ENCODE data around the gene VSX2.
A peak's percentile ranks its signal among the peaks of the same experiment; 100 is the strongest.

Gene VSX2
- 0 reads per million in 4 donors for total RNA-seq

GRCh38 chr14:74238974-74239847 is at the start of gene VSX2:
VSX2 (plus strand) TSS chr14:74239449; CDS start chr14:74239562, 113 bp downstream.
- no peak for DNase-seq

- DNase-seq = no peak
These were observed 48.2 kb upstream of the VSX2 start for GRCh38 chr14:74190927-74191575.

- DNase-seq = no peak
These were observed 44.6 kb upstream of the VSX2 start for GRCh38 chr14:74194506-74195274.

- no peak for DNase-seq
These were observed 43.6 kb upstream of the VSX2 start for GRCh38 chr14:74195623-74196022.

GRCh38 chr14:74198441-74199234 is 40.6 kb upstream of the VSX2 start:
- no peak for DNase-seq

GRCh38 chr14:74202113-74202512 is 37.1 kb upstream of the VSX2 start:
- DNase-seq = no peak

- DNase-seq = no peak
These were observed 35.6 kb upstream of the VSX2 start for GRCh38 chr14:74203639-74204038.

- no peak for DNase-seq
These were observed 34.8 kb upstream of the VSX2 start for GRCh38 chr14:74204491-74204890.

- DNase-seq = no peak
These were observed 33.4 kb upstream of the VSX2 start for GRCh38 chr14:74205882-74206281.

- DNase-seq = no peak
These were observed 31.3 kb upstream of the VSX2 start for GRCh38 chr14:74207943-74208342.

- no peak for DNase-seq
These were observed 30.6 kb upstream of the VSX2 start for GRCh38 chr14:74208642-74209041.

- DNase-seq = no peak
These were observed 27.2 kb upstream of the VSX2 start for GRCh38 chr14:74211945-74212580.

- no peak for DNase-seq
These were observed 25.1 kb upstream of the VSX2 start for GRCh38 chr14:74213907-74214803.

- DNase-seq = no peak
These were observed 22.6 kb upstream of the VSX2 start for GRCh38 chr14:74216671-74217070.

- DNase-seq = peak; percentile 27 to 66 (median 54)
These were observed 21.4 kb upstream of the VSX2 start for GRCh38 chr14:74217672-74218448.

GRCh38 chr14:74218462-74218861 is 20.8 kb upstream of the VSX2 start:
- no peak for DNase-seq

- no peak for DNase-seq
These were observed 19.7 kb upstream of the VSX2 start for GRCh38 chr14:74219277-74220205.

GRCh38 chr14:74220991-74221390 is 18.3 kb upstream of the VSX2 start:
- DNase-seq = no peak

GRCh38 chr14:74221741-74222140 is 17.5 kb upstream of the VSX2 start:
- no peak for DNase-seq
